Effector memory CD8-positive, alpha-beta T cell (primary cell): Measurements from ENCODE around the gene TSPAN16.
"Not testable (repeated sequence)": the region's sequence is repeated elsewhere in the genome, so short reads cannot be mapped to it uniquely, and the experiment has no call there.

ENCODE experiments used
- ATAC-seq: fragments of 150-1000 bp; cut with Tn5 transposase; replicated peaks from 2 replicates; pipeline ENCODE4 v1.10.0; 2021; ENCODE audit warnings: mild to moderate bottlenecking, moderate library complexity
- DNase-seq, 3 experiments: peaks; one replicate each; pipeline ENCODE4 v3.0.0; 2021
- H3K27ac Mint-ChIP-seq, 2 donors: one replicate each; pipeline ENCODE4 v1.8.0; 2022; ENCODE audit warnings: mild to moderate bottlenecking in 2 of 2, mixed read lengths in 2 of 2, moderate library complexity in 2 of 2
- H3K27me3 Mint-ChIP-seq, 2 donors: one replicate each; pipeline ENCODE4 v1.8.0; 2022; ENCODE audit warnings: mixed read lengths in 2 of 2
- H3K36me3 Mint-ChIP-seq: one replicate; pipeline ENCODE4 v1.8.0; 2022; ENCODE audit warnings: mild to moderate bottlenecking, moderate library complexity, mixed read lengths; ENCODE audit not compliant: insufficient read depth
- H3K4me1 Mint-ChIP-seq, 2 donors: one replicate each; pipeline ENCODE4 v1.8.0; 2022; ENCODE audit warnings: low read depth in 2 of 2, mixed read lengths in 2 of 2
- H3K4me3 Mint-ChIP-seq, 2 donors: one replicate each; pipeline ENCODE4 v1.8.0; 2022; ENCODE audit warnings: mild to moderate bottlenecking in 2 of 2, mixed read lengths in 2 of 2, moderate library complexity in 2 of 2
- H3K9me3 Mint-ChIP-seq, 2 donors: one replicate each; pipeline ENCODE4 v1.8.0; 2022; ENCODE audit warnings: mixed read lengths in 2 of 2

The TSPAN16 gene

DNA sequence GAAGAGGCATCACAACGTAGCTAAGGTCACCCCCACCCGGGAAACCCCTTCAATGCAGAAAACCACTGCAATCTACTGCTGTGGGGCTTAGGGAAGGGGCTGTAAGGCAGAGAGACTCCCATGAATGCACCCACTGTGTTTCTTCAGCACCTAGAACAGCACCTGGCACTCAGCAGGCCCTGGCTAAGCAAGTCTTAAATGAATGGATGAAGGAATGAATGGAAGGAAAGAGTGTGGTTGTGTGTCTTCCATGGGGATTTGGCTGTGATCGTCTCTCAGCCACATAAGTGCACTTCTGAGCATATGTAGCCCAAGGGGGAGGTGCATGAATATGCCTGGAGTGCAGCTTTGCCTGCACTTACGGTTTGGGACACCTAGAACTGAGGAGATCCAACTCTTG, 53.2 kb downstream of the TSPAN16 start:
- DNase-seq (no peak), ATAC-seq (no peak)
- H3K4me3 Mint-ChIP-seq = no peak overlapping the region
- H3K9me3 Mint-ChIP-seq = no peaks in the 10 kb centered on the region
- no peaks in the 10 kb centered on the region for H3K27me3 Mint-ChIP-seq
- no peak overlapping the region for H3K27ac Mint-ChIP-seq
- peaks cover 25 to 30% of the 10 kb centered on the region in 2 donors for H3K4me1 Mint-ChIP-seq
- peaks cover 11% of the 10 kb centered on the region for H3K36me3 Mint-ChIP-seq

DNA sequence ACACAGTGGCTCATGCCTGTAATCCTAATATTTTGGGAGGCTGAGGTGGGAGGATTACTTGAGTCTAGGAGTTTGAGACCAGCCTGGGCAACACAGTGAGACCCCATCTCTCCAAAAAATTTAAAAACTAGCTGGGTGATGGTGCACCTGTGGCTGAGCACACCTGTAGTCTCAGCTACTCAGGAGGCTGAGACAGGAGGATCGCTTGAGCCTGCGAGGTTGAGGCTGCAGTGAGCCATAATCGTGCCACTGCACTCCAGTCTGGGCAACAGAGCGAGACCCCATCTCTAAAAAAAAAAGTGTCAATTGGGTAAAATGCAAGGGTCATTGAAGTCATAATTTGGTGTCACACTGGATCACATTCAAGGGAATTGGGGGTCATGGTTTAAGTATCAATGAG, 58.1 kb downstream of the TSPAN16 start:
- peaks cover 13 to 16% of the 10 kb centered on the region in 2 donors for H3K27me3 Mint-ChIP-seq
- H3K36me3 Mint-ChIP-seq, H3K4me1 Mint-ChIP-seq, H3K9me3 Mint-ChIP-seq, ATAC-seq, DNase-seq, H3K27ac Mint-ChIP-seq: not testable (repeated sequence)
- H3K4me3 Mint-ChIP-seq = peak overlapping the region; percentile 34 to 74

DNA sequence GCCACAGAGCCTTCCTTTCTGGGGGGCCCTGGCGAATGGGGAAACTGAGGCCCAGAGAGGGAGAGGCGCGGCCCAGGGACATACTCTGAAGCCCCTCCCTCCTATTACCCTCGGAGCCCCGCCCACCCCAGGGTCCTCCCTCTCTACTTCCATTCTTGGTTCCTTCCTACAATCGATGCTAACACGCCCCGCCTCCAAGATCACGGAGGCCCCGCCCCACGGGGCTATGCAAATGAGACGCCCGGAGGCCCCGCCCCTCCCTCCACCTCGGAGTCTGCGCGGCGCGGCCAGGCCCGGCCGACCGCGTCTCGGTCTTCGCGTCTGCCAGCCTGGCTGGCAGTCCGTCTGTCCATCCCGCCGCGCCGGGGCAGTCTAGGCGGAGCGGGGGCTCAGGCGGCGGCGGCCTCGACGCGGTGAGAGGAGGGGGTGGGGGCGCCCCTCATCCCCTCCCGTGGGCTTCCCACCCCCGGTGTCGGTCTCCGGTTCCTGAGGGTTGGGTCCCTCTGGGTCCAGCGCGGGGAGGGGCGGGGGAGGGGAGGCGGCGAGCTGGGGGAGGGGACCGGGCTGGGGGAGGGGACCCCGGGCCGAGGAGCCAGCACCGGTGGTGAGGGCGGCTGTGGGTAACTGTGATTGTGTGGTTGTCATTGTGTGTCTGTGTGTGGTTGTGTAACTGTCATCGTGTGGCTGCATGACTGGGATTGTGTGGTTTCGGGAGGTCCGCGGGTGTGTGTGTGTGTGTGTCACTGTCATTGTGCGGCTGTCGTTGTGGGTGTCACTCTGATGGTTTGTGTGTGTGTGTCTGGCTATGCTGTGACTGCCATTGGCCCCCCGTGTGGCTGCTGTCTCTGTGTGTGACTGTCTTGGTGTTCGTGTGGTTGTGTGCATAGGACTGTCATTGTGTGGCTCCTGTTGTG, 59.5 kb downstream of the TSPAN16 start, which contains the start of gene PLPPR2:
Gene PLPPR2 (plus strand): TSS at position 273 of the 914 bp plus-strand sequence. CDS start 2,242 bp downstream, outside the sequence.
- Mint-ChIP-seq H3K36me3 (peaks cover 8% of the 10 kb centered on the region), H3K4me3 (peak within 1 kb of the TSS; percentile 74 to 78), H3K27me3 (peaks cover 13 to 16% of the 10 kb centered on the region in 2 donors), H3K4me1 (peaks cover 9% of the 10 kb centered on the region in 2 donors), H3K27ac (peak within 1 kb of the TSS; percentile 70 to 92), H3K9me3 (no peaks in the 10 kb centered on the region)
- peak; percentile 92 for ATAC-seq
- DNase-seq = peak; percentile 79 to 83 (median 82)

- DNase-seq (no peak), ATAC-seq (peak; percentile 3)
- H3K9me3 Mint-ChIP-seq = no peaks in the 10 kb centered on the region
- peak overlapping the region; percentile 70 to 92 for H3K27ac Mint-ChIP-seq
- H3K27me3 Mint-ChIP-seq = peaks cover 13 to 16% of the 10 kb centered on the region in 2 donors
- peak overlapping the region; percentile 74 to 78 for H3K4me3 Mint-ChIP-seq
- H3K4me1 Mint-ChIP-seq = peaks cover 9% of the 10 kb centered on the region in 2 donors
- H3K36me3 Mint-ChIP-seq = peaks cover 14% of the 10 kb centered on the region
Measured at GRCh38 chr19:11356074-11356397, 60.1 kb downstream of the TSPAN16 start.

GRCh38 chr19:11356676-11357550, 61.0 kb downstream of the TSPAN16 start:
- Mint-ChIP-seq H3K27ac (no peak overlapping the region), H3K36me3 (peaks cover 14% of the 10 kb centered on the region), H3K27me3 (peaks cover 13 to 16% of the 10 kb centered on the region in 2 donors), H3K4me3 (peak overlapping the region; percentile 74 to 78), H3K4me1 (peaks cover 9 to 11% of the 10 kb centered on the region in 2 donors), H3K9me3 (no peaks in the 10 kb centered on the region)
- no peak for DNase-seq
- no peak for ATAC-seq

GRCh38 chr19:11359421-11359820, 63.5 kb downstream of the TSPAN16 start:
- no peak for DNase-seq
- peaks cover 16% of the 10 kb centered on the region for H3K36me3 Mint-ChIP-seq
- H3K27ac Mint-ChIP-seq = no peak overlapping the region
- H3K4me1 Mint-ChIP-seq = peaks cover 9 to 11% of the 10 kb centered on the region in 2 donors
- H3K4me3 Mint-ChIP-seq = no peak overlapping the region
- H3K27me3 Mint-ChIP-seq = peaks cover 13 to 16% of the 10 kb centered on the region in 2 donors
- ATAC-seq = no peak
- H3K9me3 Mint-ChIP-seq = no peaks in the 10 kb centered on the region

DNA sequence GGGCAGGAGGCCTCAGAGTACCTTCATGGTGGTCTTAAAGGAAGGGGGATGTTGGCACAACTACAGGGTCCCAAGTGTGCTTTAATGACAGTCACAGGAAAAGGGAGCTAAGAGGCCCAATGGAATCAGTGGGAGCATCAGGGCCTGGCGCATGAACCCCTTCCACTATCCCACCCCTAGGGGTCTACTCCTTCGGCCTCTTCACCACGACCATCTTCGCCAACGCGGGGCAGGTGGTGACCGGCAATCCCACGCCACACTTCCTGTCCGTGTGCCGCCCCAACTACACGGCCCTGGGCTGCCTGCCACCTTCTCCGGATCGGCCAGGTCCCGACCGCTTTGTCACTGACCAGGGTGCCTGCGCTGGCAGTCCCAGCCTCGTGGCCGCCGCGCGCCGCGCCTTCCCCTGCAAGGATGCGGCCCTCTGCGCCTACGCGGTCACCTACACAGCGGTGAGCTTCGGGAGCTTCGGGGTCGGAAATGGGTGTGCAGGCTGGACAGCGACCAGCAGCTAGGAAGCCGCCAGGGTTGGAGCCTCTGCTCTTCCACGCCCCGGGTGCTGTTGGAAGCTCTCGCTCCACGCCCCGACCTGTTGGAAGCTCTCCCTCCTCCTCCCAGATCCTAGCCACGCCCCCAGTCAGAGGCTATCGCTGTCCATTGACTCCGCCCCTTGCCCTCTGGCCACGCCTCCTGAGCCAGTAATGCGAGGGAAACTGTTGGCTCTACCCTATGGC, 65.2 kb downstream of the TSPAN16 start:
- DNase-seq (no peak), ATAC-seq (no peak)
- peaks cover 3 to 7% of the 10 kb centered on the region in 2 donors for H3K4me1 Mint-ChIP-seq
- peaks cover 15% of the 10 kb centered on the region for H3K36me3 Mint-ChIP-seq
- H3K9me3 Mint-ChIP-seq = no peaks in the 10 kb centered on the region
- peak overlapping the region in 1 of 2 donors; percentile 62 for H3K27ac Mint-ChIP-seq
- H3K4me3 Mint-ChIP-seq = no peak overlapping the region
- peaks cover 7 to 8% of the 10 kb centered on the region in 2 donors for H3K27me3 Mint-ChIP-seq

- ATAC-seq (no peak), DNase-seq (no peak)
- H3K27ac Mint-ChIP-seq = peak overlapping the region in 1 of 2 donors; percentile 62
- no peaks in the 10 kb centered on the region for H3K27me3 Mint-ChIP-seq
- H3K4me1 Mint-ChIP-seq = peaks cover 2 to 4% of the 10 kb centered on the region in 2 donors
- H3K9me3 Mint-ChIP-seq = no peaks in the 10 kb centered on the region
- peaks cover 15% of the 10 kb centered on the region for H3K36me3 Mint-ChIP-seq
- no peak overlapping the region for H3K4me3 Mint-ChIP-seq
Measured at GRCh38 chr19:11361771-11362731, 66.1 kb downstream of the TSPAN16 start.

DNA sequence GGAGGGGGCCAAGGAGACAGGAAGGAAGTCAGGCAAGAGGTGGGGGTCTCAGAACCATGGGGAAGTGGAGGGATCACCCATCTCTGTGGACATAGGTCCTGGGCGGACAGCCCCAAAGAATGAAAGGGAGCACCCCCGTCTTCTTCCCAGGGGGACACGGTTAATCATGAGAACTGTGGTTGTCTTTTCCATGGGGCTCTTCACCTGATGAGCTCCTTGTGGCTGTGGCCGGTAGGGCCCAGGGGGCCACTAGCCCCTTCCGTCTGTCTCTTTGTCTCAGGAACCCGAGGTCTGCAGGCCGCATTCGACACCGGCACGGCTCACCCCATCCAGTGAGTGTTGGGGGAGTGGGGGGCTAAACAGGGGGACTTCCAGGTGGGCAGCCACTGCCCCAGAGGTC, 67.9 kb downstream of the TSPAN16 start:
- Mint-ChIP-seq H3K9me3 (no peaks in the 10 kb centered on the region), H3K36me3 (peaks cover 12% of the 10 kb centered on the region), H3K4me3 (no peak overlapping the region), H3K4me1 (peaks cover 2 to 4% of the 10 kb centered on the region in 2 donors), H3K27me3 (no peaks in the 10 kb centered on the region), H3K27ac (no peak overlapping the region)
- DNase-seq = no peak
- ATAC-seq = no peak

- H3K27me3 Mint-ChIP-seq = no peaks in the 10 kb centered on the region
- no peak for ATAC-seq
- H3K36me3 Mint-ChIP-seq = peaks cover 14% of the 10 kb centered on the region
Measured at GRCh38 chr19:11364296-11364904, 68.4 kb downstream of the TSPAN16 start.

GRCh38 chr19:11364935-11365334, 69.0 kb downstream of the TSPAN16 start:
- no peak overlapping the region for H3K4me3 Mint-ChIP-seq
- no peak for ATAC-seq
- H3K36me3 Mint-ChIP-seq = peaks cover 16% of the 10 kb centered on the region
- peaks cover 2 to 4% of the 10 kb centered on the region in 2 donors for H3K4me1 Mint-ChIP-seq
- DNase-seq = no peak
- no peaks in the 10 kb centered on the region for H3K9me3 Mint-ChIP-seq
- no peaks in the 10 kb centered on the region for H3K27me3 Mint-ChIP-seq
- H3K27ac Mint-ChIP-seq = no peak overlapping the region

More at GRCh38 chr19:11364296-11364904, 68.4 kb downstream of the TSPAN16 start:
- no peak overlapping the region for H3K27ac Mint-ChIP-seq
- H3K4me3 Mint-ChIP-seq = no peak overlapping the region
- DNase-seq = no peak
- peaks cover 2 to 4% of the 10 kb centered on the region in 2 donors for H3K4me1 Mint-ChIP-seq
- no peaks in the 10 kb centered on the region for H3K9me3 Mint-ChIP-seq
